H9 (cell line): ENCODE measurements around the gene RSAD2. TPM values are rescaled to one million over a fixed set of nuclear protein-coding genes. Genes with fewer than 3 reads are reported as not detected.

ENCODE experiments used
- DNase-seq: peaks from one replicate; pipeline ENCODE4 v3.0.0-alpha.2; 2017
- H2AFZ ChIP-seq: one replicate; pipeline ENCODE4 v1.6.1; 2013; ENCODE audit warnings: mild to moderate bottlenecking, low read length, control low read depth, moderate library complexity
- H2AK5ac ChIP-seq: 2 replicates; pipeline ENCODE4 v1.6.1; 2013; ENCODE audit warnings: low read length, control low read depth, mixed read lengths; ENCODE audit not compliant: insufficient read length
- H2BK120ac ChIP-seq: one replicate; pipeline ENCODE4 v1.6.1; 2013; ENCODE audit warnings: low read depth, mild to moderate bottlenecking, low read length, control low read depth, inconsistent platforms; ENCODE audit not compliant: poor library complexity, severe bottlenecking
- H2BK12ac ChIP-seq: 2 replicates; pipeline ENCODE4 v1.6.1; 2013; ENCODE audit warnings: low read length, control low read depth, mixed read lengths, low read depth; ENCODE audit not compliant: insufficient read length
- H2BK15ac ChIP-seq: 2 replicates; pipeline ENCODE4 v1.6.1; 2013; ENCODE audit warnings: low read depth, low read length, control low read depth
- H2BK20ac ChIP-seq: one replicate; pipeline ENCODE4 v1.6.1; 2013; ENCODE audit warnings: low read depth, mild to moderate bottlenecking, low read length, control low read depth, inconsistent platforms; ENCODE audit not compliant: poor library complexity, severe bottlenecking
- H2BK5ac ChIP-seq: 2 replicates; pipeline ENCODE4 v1.6.1; 2013; ENCODE audit warnings: low read length, control low read depth, mixed read lengths; ENCODE audit not compliant: insufficient read length
- H3K14ac ChIP-seq: 2 replicates; pipeline ENCODE4 v1.6.1; 2013; ENCODE audit warnings: low read length, control low read depth; ENCODE audit not compliant: insufficient read depth
- H3K18ac ChIP-seq: 2 replicates; pipeline ENCODE4 v1.6.1; 2013; ENCODE audit warnings: low read depth, mild to moderate bottlenecking, mixed read lengths, low read length, control low read depth; ENCODE audit not compliant: insufficient read length
- H3K23ac ChIP-seq: 2 replicates; pipeline ENCODE4 v1.6.1; 2013; ENCODE audit warnings: low read length, control low read depth, mixed read lengths, low read depth; ENCODE audit not compliant: insufficient read length
- H3K23me2 ChIP-seq: 2 replicates; pipeline ENCODE4 v1.6.1; 2013; ENCODE audit warnings: low read depth, mild to moderate bottlenecking, mixed read lengths, low read length, control low read depth; ENCODE audit not compliant: insufficient read length, poor library complexity, severe bottlenecking
- H3K27ac ChIP-seq: 2 replicates; pipeline ENCODE4 v1.5.1; 2013; ENCODE audit warnings: low read length, control low read depth, mixed read lengths, low read depth; ENCODE audit not compliant: insufficient read length
- H3K27me3 ChIP-seq: 2 replicates; pipeline ENCODE4 v1.6.1; 2013; ENCODE audit warnings: low read length, control low read depth, inconsistent platforms; ENCODE audit not compliant: insufficient read depth
- H3K4ac ChIP-seq: 2 replicates; pipeline ENCODE4 v1.6.1; 2013; ENCODE audit warnings: low read depth, mild to moderate bottlenecking, control low read depth, inconsistent platforms, low read length, moderate library complexity
- H3K4me1 ChIP-seq: 2 replicates; pipeline ENCODE4 v1.6.1; 2013; ENCODE audit warnings: low read length, control low read depth, inconsistent platforms; ENCODE audit not compliant: insufficient read depth
- H3K4me2 ChIP-seq: 2 replicates; pipeline ENCODE4 v1.6.1; 2013; ENCODE audit warnings: low read length, control low read depth, mixed read lengths; ENCODE audit not compliant: insufficient read length, insufficient read depth
- H3K56ac ChIP-seq: 2 replicates; pipeline ENCODE4 v1.6.1; 2013; ENCODE audit warnings: low read depth, mild to moderate bottlenecking, mixed read lengths, low read length, control low read depth; ENCODE audit not compliant: insufficient read length
- H3K79me1 ChIP-seq: 2 replicates; pipeline ENCODE4 v1.6.1; 2013; ENCODE audit warnings: low read depth, mild to moderate bottlenecking, moderate library complexity, low read length, control low read depth, inconsistent platforms; ENCODE audit not compliant: insufficient read depth, poor library complexity, severe bottlenecking
- H3K79me2 ChIP-seq: 2 replicates; pipeline ENCODE4 v1.6.1; 2013; ENCODE audit warnings: low read length, control low read depth, inconsistent platforms; ENCODE audit not compliant: insufficient read depth
- H3K9ac ChIP-seq: 2 replicates; pipeline ENCODE4 v1.6.1; 2013; ENCODE audit warnings: low read length, control low read depth, mixed read lengths; ENCODE audit not compliant: insufficient read length; ENCODE audit errors: extremely low read depth
- H3K9me3 ChIP-seq: one replicate; pipeline ENCODE4 v1.6.1; 2013; ENCODE audit warnings: low read depth, low read length, inconsistent platforms; ENCODE audit not compliant: control insufficient read depth
- H3T11ph ChIP-seq: one replicate; pipeline ENCODE4 v1.6.1; 2013; ENCODE audit warnings: mild to moderate bottlenecking, low read length, control low read depth, inconsistent platforms
- H4K20me1 ChIP-seq: one replicate; pipeline ENCODE4 v1.6.1; 2013; ENCODE audit not compliant: control insufficient read depth, insufficient read length, insufficient read depth
- H4K5ac ChIP-seq: 2 replicates; pipeline ENCODE4 v1.6.1; 2013; ENCODE audit warnings: low read depth, mild to moderate bottlenecking, mixed read lengths, low read length, control low read depth; ENCODE audit not compliant: insufficient read length
- H4K8ac ChIP-seq: replicated peaks from 2 replicates; pipeline ENCODE4 v1.6.1; 2013; ENCODE audit warnings: low read length, control low read depth, mixed read lengths, low read depth; ENCODE audit not compliant: insufficient read length
- H4K91ac ChIP-seq: 2 replicates; pipeline ENCODE4 v1.6.1; 2013; ENCODE audit warnings: low read depth, mild to moderate bottlenecking, moderate library complexity, mixed read lengths, low read length, control low read depth; ENCODE audit not compliant: insufficient read length
- H3K27ac Mint-ChIP-seq, 3 experiments: 2 replicates in 2 of 3; 3 replicates in 1 of 3; pipeline ENCODE4 v1.8.0; 2020 to 2021; ENCODE audit warnings: mixed read lengths in 3 of 3, mild to moderate bottlenecking in 1 of 3, moderate library complexity in 1 of 3
- H3K27me3 Mint-ChIP-seq: 2 replicates; pipeline ENCODE4 v1.8.0; 2021; ENCODE audit warnings: low read depth, mild to moderate bottlenecking, moderate library complexity, mixed read lengths
- H3K36me3 Mint-ChIP-seq, 3 experiments: 2 replicates in 2 of 3; 3 replicates in 1 of 3; pipeline ENCODE4 v1.8.0; 2020 to 2021; ENCODE audit warnings: low read depth in 3 of 3, mixed read lengths in 3 of 3; ENCODE audit not compliant: insufficient read depth in 1 of 3
- H3K4me1 Mint-ChIP-seq, 2 experiments: 2 replicates each; pipeline ENCODE4 v1.8.0; 2020; ENCODE audit warnings: mixed read lengths in 2 of 2
- H3K4me3 Mint-ChIP-seq, 2 experiments: 2 replicates in 1 of 2; 3 replicates in 1 of 2; pipeline ENCODE4 v1.8.0; 2020 to 2021; ENCODE audit warnings: mild to moderate bottlenecking in 2 of 2, mixed read lengths in 2 of 2, moderate library complexity in 1 of 2
- H3K9me3 Mint-ChIP-seq, 2 experiments: 2 replicates in 1 of 2; 3 replicates in 1 of 2; pipeline ENCODE4 v1.8.0; 2020; ENCODE audit warnings: mild to moderate bottlenecking in 2 of 2, mixed read lengths in 2 of 2, moderate library complexity in 1 of 2
- CTCF ChIP-seq: fragments of 200-600 bp; sonication (generic); conservative IDR thresholded peaks from 3 replicates; pipeline ENCODE4 v1.8.0; 2021; ENCODE audit warnings: antibody characterized with exemption, mild to moderate bottlenecking
- WGBS: extraction: QIAGEN DNeasy Blood & Tissue Kit; methylation state at CpG from one replicate; pipeline ENCODE4 v1.1.7; 2013; ENCODE audit warnings: missing lambda C conversion rate, low lambda C conversion rate, mixed read lengths; ENCODE audit not compliant: insufficient read length; ENCODE audit errors: extremely low coverage; 5-methylcytosine and 5-hydroxymethylcytosine counted together
- total RNA-seq: library from RNA; stranded (reverse); gene quantifications from 2 replicates; pipeline ENCODE4 v1.2.1, GENCODE V29; 2021

The RSAD2 gene
- total RNA-seq, 1 experiment from 2014 or later: not detected

DNA sequence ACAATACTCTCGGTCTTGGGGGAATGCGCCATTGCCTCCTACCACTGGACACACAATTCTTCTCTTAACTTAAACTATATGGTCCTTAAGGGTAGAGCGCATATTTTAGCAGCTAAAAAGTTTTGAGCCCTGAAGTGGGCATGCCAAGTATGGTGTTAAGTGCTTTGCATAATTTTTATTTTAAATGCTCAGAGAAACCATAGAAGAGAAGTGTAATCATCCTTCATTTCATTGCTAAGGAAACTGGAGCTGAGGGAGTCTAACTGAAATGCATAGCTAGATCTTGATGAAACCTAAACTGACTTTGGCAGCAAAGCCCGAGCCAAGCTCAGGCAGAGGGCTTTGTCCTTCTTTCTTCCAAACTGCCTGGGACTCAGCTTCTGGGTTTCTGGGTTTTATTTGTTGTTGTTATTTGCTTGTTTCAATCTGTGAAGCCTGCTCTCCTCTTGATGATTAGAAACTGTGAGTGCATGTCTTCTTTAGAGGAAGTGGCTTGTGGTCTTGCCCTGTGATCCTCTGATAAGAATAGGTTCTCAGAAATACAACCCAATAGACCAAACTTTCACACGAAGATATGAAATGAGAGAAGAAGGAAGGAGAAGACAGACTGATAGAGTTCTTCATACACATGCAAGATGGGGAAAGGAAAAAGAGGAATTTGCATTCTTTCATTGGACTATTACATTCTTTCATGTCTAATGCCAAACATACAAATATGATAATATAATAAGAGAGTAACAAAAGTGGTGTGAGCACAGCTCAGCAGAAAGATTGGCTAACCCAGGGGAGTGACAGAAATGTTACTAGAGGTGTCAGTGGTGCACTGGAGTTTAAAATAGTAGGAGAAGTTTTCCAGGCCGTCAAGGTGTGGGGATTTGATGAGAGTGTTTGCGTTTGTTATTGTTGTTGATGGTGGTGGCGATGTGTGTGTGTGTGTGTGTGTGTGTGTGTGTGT, 32.1 kb downstream of the RSAD2 start:
- no peak overlapping the region for H4K8ac ChIP-seq
- H3K4me1 Mint-ChIP-seq: peaks cover 3 to 8% of the 10 kb centered on the region in 2 experiments
- TF ChIP-seq CTCF: no peak
- no peak overlapping the region for H2BK120ac ChIP-seq
- no peaks in the 10 kb centered on the region for H3K79me1 ChIP-seq
- no peak overlapping the region for H2BK15ac ChIP-seq
- no peak for DNase-seq
- no peaks in the 10 kb centered on the region for H3K4me1 ChIP-seq
- no peak overlapping the region for H3K56ac ChIP-seq
- no peaks in the 10 kb centered on the region for H3K36me3 Mint-ChIP-seq
- H3K23me2 ChIP-seq: no peaks in the 10 kb centered on the region
- H3K9me3 ChIP-seq: no peaks in the 10 kb centered on the region
- no peak overlapping the region for H2BK20ac ChIP-seq
- H3K27ac ChIP-seq: no peak overlapping the region
- H3T11ph ChIP-seq: no peak overlapping the region
- 100% methylated on average over 2 of the region's 8 CpGs for WGBS
- H3K27me3 ChIP-seq: no peaks in the 10 kb centered on the region
- no peak overlapping the region for H4K5ac ChIP-seq
- H2BK12ac ChIP-seq: no peak overlapping the region
- H3K79me2 ChIP-seq: no peaks in the 10 kb centered on the region
- H3K9ac ChIP-seq: no peak overlapping the region
- H3K27me3 Mint-ChIP-seq: peaks cover 2% of the 10 kb centered on the region
- no peak overlapping the region for H2AFZ ChIP-seq
- H4K20me1 ChIP-seq: no peaks in the 10 kb centered on the region
- no peaks in the 10 kb centered on the region; a peak in 1 of 5 replicates for H3K9me3 Mint-ChIP-seq
- no peak overlapping the region for H2AK5ac ChIP-seq
- H2BK5ac ChIP-seq: no peak overlapping the region
- H3K27ac Mint-ChIP-seq: no peak overlapping the region
- H3K4me3 Mint-ChIP-seq: no peak overlapping the region
- H3K23ac ChIP-seq: no peak overlapping the region
- no peak overlapping the region for H3K4ac ChIP-seq
- H3K4me2 ChIP-seq: no peak overlapping the region
- H4K91ac ChIP-seq: no peak overlapping the region
- H3K18ac ChIP-seq: no peak overlapping the region
- H3K14ac ChIP-seq: no peak overlapping the region
